HL-60 (cell line): Measurements from ENCODE around the gene IFFO2.

Experiments used
- DNase-seq, 2 experiments: peaks; one replicate each; pipeline ENCODE4 v3.0.0-alpha.2; 2010 to 2020; ENCODE audit warnings: low read depth in 1 of 2, low spot score in 1 of 2
- H3K27ac ChIP-seq: fragments of 250-450 bp; sonication (Bioruptor Pico); replicated peaks from 2 replicates; pipeline ENCODE4 v1.5.1; 2020; ENCODE audit warnings: mild to moderate bottlenecking, moderate library complexity
- H3K27me3 ChIP-seq: fragments of 250-450 bp; sonication (Bioruptor Pico); 2 replicates; pipeline ENCODE4 v1.5.1; 2021; ENCODE audit warnings: mild to moderate bottlenecking, moderate library complexity; ENCODE audit not compliant: insufficient read depth, poor library complexity, severe bottlenecking
- H3K4me3 ChIP-seq: replicated peaks from 2 replicates; pipeline ENCODE4 v1.5.1; 2011; ENCODE audit warnings: mild to moderate bottlenecking, control low read depth, low read length; ENCODE audit not compliant: insufficient read depth
- GABPA ChIP-seq: IDR thresholded peaks from 2 replicates; pipeline ENCODE4 v1.6.1; 2012; ENCODE audit warnings: low read depth
- POLR2AphosphoS5 ChIP-seq: IDR thresholded peaks from 2 replicates; pipeline ENCODE4 v1.6.1; 2012; ENCODE audit warnings: low read depth
- SPI1 ChIP-seq: IDR thresholded peaks from 2 replicates; pipeline ENCODE4 v1.6.1; 2012; ENCODE audit warnings: low read depth, mild to moderate bottlenecking, borderline replicate concordance
- TF ChIP-seq, protein P1 (sequence below): IDR thresholded peaks from 2 replicates; pipeline ENCODE4 v1.6.1; 2012; ENCODE audit warnings: low read depth; ENCODE audit not compliant: insufficient replicate concordance
- TF ChIP-seq, protein P2 (sequence below): IDR thresholded peaks from one replicate; pipeline ENCODE4 v1.5.1; 2011; ENCODE audit warnings: low read length, control low read depth, inconsistent platforms; ENCODE audit not compliant: insufficient read depth

IFFO2 gene

DNA sequence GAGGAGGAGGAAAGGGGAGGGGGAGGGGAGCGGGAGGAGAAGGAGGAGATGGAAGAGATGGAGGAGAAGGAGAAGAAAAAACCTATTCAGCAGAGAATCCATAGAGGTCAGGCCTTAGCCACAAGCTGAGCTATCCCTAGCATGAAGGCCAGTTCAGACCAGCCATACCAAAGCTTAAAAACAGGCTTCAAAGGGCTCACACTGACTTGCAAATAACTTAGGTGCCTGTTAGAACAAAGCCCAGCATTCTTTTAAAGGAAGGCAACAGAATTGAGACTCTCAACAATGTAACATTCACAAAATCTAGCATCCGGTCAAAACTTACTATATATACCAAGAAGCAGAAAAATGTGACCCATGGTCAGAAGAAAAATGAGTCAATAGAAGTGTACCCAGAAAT is 43.6 kb upstream of the IFFO2 start:
- TF ChIP-seq POLR2AphosphoS5, result no peak
- TF ChIP-seq, protein P1, sequence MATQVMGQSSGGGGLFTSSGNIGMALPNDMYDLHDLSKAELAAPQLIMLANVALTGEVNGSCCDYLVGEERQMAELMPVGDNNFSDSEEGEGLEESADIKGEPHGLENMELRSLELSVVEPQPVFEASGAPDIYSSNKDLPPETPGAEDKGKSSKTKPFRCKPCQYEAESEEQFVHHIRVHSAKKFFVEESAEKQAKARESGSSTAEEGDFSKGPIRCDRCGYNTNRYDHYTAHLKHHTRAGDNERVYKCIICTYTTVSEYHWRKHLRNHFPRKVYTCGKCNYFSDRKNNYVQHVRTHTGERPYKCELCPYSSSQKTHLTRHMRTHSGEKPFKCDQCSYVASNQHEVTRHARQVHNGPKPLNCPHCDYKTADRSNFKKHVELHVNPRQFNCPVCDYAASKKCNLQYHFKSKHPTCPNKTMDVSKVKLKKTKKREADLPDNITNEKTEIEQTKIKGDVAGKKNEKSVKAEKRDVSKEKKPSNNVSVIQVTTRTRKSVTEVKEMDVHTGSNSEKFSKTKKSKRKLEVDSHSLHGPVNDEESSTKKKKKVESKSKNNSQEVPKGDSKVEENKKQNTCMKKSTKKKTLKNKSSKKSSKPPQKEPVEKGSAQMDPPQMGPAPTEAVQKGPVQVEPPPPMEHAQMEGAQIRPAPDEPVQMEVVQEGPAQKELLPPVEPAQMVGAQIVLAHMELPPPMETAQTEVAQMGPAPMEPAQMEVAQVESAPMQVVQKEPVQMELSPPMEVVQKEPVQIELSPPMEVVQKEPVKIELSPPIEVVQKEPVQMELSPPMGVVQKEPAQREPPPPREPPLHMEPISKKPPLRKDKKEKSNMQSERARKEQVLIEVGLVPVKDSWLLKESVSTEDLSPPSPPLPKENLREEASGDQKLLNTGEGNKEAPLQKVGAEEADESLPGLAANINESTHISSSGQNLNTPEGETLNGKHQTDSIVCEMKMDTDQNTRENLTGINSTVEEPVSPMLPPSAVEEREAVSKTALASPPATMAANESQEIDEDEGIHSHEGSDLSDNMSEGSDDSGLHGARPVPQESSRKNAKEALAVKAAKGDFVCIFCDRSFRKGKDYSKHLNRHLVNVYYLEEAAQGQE, result no peak
- TF ChIP-seq GABPA, result no peak
- TF ChIP-seq SPI1, result no peak
- TF ChIP-seq, protein P2, sequence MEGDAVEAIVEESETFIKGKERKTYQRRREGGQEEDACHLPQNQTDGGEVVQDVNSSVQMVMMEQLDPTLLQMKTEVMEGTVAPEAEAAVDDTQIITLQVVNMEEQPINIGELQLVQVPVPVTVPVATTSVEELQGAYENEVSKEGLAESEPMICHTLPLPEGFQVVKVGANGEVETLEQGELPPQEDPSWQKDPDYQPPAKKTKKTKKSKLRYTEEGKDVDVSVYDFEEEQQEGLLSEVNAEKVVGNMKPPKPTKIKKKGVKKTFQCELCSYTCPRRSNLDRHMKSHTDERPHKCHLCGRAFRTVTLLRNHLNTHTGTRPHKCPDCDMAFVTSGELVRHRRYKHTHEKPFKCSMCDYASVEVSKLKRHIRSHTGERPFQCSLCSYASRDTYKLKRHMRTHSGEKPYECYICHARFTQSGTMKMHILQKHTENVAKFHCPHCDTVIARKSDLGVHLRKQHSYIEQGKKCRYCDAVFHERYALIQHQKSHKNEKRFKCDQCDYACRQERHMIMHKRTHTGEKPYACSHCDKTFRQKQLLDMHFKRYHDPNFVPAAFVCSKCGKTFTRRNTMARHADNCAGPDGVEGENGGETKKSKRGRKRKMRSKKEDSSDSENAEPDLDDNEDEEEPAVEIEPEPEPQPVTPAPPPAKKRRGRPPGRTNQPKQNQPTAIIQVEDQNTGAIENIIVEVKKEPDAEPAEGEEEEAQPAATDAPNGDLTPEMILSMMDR, result no peak
- Histone ChIP-seq H3K27ac (no peak overlapping the region), H3K27me3 (no peaks in the 10 kb centered on the region), H3K4me3 (no peak overlapping the region)
- no peak for DNase-seq

DNA sequence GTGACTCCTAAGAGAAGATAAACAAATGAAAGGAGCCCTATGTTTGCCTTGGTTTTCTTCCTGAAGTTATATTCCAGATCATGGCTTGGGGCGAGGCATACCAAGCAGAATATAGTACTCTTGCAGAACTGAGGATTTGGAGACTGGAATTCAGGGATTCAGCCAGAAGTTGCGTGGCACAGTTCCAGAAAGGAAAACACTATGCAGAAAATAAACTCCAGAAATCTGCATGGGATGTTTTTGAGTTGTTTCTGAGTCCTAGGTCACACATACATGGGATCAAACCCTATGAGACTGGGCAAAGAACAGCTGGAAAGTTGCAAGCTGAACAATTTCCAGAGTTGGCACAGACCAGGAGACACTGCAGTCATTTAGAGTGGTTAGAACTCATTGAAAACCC is 42.9 kb upstream of the IFFO2 start:
- no peak overlapping the region for H3K27ac ChIP-seq
- no peaks in the 10 kb centered on the region for H3K27me3 ChIP-seq
- TF ChIP-seq, protein P1, result no peak
- TF ChIP-seq POLR2AphosphoS5 (no peak), SPI1 (no peak), GABPA (no peak)
- TF ChIP-seq, protein P2, result no peak
- no peak for DNase-seq
- H3K4me3 ChIP-seq, result no peak overlapping the region

DNA sequence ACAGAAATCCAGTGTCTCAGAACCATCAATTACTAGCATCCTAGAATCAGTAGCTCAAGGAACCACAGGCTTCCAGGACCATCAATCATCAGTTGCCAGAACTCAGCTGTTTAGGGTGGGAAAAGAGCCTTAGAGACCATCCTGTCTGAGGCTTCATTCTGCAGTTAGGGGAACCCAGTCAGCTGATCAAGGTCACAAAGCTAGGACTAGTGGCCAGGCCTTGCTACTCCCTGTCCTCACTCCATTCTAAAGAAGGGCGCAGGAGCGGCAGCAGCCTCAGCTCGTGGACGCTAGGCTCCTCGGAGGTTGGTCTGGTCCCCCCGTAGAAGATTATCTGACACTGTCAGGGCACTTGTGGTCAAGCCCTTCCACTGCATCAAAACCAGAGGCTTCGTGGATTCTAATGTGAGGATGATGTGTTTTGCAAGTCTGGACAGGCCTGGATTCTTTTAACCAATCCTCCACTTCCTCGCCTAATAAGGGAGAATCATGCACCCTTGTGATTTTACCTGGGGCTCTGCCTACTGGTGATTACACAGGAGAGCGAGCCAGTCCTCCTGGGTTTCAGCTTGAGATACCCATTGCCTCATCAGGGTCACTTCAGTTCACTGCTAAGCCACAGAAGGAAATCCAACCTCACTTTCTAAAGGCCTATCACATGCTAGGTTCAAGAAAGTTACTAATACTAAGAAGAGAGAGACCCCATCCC is 41.7 kb upstream of the IFFO2 start:
- H3K4me3 ChIP-seq, result no peak overlapping the region
- H3K27me3 ChIP-seq, result no peaks in the 10 kb centered on the region
- no peak for TF ChIP-seq GABPA
- TF ChIP-seq SPI1, result no peak
- no peak for TF ChIP-seq POLR2AphosphoS5
- no peak for DNase-seq
- H3K27ac ChIP-seq, result no peak overlapping the region

DNA sequence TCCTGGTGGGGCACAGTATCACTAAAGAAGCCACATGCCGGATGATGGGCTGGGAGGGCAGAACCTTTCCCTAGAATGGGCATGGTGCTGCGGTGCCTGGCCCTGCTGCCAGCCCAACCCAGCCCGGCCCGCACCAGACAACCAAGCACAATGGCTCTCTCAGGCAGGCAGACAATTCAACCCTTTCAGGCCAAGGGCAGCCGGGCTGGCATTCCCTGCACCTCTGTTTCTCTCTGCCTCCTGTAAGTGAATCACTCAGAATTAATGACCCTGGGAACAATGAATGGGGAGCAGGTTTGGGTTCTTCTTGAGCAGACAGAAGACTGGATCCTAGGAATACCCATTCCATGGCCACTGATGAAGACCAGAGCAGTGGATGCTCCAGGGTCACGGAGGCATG is 41.0 kb upstream of the IFFO2 start:
- Histone ChIP-seq H3K27me3 (no peaks in the 10 kb centered on the region), H3K4me3 (no peak overlapping the region), H3K27ac (no peak overlapping the region)
- no peak for DNase-seq
- TF ChIP-seq SPI1 (no peak), GABPA (no peak), POLR2AphosphoS5 (no peak)
- TF ChIP-seq, protein P1, result no peak
- TF ChIP-seq, protein P2, result no peak
